ENCODE data around the gene PRPF8.

Gene PRPF8

DNA sequence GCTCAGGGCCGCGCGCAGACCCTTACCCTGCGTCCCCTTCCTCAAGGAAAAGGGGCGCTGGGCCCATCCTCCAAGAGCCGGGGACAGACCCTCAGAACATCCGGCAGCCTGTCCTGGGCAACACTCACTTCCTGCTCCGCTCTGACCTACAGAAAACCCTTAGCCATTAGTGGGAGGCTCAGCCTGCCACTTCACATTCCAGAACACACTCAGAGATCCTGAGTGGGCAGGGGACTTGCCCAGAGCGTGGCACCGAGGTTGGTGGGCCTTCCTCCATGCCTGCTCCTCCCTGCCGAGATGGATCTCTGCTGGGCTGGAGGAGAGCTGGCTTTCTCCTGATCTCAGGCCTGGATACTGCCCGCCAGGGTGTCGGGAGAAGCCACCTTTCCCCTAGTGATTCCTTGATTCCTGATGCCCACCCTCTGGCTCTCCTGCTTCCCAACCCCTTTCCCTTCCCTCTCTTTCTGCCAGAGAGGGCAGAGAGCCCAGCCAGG is 40.6 kb downstream of the PRPF8 start:
- DNase-seq: no peak

GRCh38 chr17:1643293-1643998 is 41.2 kb downstream of the PRPF8 start:
- no peak for DNase-seq

DNA sequence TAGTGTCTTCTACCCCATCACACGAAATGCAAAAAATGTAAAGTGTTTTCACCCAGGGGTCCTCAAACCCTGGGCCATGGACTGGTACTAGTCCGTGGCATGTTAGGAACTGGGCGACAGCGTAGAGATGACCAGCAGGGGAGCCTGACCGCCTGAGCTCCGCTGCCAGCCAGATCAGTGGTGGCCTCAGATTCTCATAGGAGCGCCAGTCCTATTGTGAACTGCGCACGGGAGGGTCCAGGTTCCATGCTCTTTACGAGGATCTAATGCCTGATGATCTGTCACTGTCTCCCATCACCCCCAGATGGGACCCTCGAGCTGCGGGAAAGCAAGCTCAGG is 43.6 kb downstream of the PRPF8 start:
- DNase-seq: no peak

DNA sequence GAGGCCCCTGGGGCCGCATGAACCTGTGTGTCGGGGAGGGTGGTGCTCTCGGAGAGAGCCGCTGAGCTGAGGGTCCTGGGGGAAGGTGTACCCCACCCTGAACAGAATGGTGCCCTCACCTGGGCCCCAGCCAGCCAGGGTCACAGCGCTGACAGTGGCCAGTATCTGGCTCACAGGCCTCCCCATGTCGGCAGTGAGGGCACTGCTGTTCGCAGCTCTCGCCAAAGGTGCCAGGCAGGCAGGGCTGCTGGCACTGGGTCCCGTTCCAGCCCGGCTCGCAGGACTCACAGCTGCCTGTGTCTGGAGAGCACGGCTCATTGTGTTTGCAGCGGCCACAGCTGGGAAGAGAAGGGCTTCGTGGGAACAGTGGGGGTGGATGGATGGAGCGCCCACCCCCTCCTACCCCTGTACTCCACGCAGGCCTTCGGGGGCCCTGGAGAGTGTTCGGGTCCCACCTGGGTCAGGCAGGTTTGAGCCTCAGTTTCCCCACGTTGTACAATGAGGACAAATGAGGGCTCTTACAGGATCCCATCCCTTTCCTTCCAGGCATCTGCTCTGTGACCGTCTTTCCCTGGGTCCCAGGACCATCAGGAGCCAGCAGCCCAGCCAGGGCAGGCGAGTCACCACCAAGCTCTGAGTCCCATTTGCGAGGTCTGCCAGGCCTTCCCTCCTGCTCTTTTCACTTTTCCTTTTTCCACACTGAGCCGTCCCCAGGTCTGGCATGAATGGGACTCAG is 44.2 kb downstream of the PRPF8 start:
- DNase-seq: no peak

DNA sequence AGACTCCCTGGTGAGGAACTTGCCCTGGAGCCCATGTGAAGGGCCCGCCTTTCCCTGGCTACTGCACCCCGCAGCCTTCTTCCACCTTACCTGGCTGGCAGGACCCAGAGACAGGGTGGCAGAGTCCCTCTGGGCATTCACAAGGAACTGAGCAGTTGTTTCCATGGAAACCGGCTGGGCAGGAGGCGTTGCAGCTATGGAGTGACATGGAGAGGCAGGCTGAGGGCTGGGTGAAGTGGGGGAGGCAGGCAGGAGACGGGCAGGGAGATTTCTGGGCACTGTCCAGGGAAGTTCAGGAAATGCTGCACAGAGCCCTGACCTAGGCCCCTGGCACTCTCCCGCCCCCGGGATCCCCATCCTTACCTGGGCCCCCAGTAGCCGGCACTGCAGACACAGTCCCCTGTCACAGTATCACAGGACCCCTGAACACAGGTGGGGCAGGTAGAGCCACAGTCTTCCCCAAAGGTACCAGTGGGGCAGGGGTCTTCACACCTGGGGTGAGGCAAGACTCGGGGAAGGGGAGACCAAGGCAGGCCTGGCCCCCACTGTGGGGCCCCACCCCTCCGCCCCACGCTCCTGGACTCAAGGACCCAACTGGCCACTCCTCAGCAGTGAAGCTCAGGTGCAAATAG is 45.0 kb downstream of the PRPF8 start:
- peak; percentile 16 for DNase-seq

- DNase-seq: no peak
Observed at GRCh38 chr17:1638624-1639300, 45.9 kb downstream of the PRPF8 start.

GRCh38 chr17:1638171-1638590 is 46.5 kb downstream of the PRPF8 start:
- no peak for DNase-seq

DNA sequence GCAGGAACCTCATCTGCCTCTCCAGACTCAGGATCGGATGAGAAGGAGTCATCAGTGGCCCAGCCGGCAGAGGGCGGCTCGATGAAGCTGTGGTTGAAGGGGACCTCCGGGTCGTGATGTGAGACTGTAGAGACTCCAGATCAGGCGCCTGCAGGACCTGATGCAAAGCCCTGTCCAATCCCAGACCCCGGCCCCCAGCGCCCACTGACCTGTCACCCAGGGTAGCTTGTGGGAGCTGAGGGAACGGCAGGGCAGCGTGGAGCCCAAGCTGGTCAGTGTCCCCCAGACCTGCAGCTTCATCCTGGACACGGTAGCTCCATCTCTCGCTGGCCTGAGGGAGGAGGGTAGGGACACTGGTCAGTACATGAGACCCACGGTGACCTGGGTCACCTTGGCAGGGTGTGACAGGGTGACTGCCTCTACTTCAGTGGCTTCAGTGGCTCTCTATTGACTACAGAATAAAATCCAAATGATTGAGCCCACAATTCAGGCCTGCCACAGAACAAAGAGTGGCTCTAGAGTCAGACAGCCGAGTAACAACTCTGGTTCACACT is 47.9 kb downstream of the PRPF8 start:
- DNase-seq: no peak

DNA sequence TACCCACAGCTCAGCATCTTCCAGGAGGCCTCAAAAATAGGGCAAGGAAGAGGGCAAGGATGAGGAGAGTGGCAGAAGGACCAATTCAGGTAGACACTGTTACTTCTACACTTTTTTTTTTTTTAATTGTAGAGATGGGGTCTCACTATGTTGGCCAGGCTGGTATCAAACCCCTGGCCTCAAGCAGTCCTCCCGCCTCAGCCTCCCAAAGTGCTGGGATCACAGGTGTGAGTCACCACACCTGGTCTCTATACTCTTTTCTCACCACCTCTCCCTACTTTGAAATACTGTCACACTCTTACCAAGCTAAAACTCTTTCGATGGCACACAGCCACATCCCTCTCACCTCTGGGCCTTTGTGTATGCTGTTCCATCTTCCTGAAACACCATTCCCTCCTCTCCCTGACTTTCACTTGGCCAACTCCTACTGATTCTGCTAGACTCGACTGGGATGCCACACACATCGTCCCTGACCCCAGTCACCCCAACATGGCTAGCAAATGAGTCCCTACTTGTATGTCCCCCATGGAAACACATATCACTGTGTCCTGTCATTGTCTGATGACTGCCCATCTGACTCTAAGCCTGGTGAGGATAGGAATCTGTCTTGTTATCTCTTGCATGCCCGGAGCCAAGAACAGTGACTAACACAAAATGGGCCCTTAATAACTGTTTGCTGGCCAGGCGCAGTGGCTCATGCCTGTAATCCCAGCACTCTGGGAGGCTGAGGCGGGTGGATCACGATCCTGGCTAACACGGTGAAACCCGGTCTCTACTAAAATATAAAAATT is 48.8 kb downstream of the PRPF8 start:
- no peak for DNase-seq

- no peak for DNase-seq
Observed at GRCh38 chr17:1634841-1635650, 49.6 kb downstream of the PRPF8 start.

- no peak for DNase-seq
Observed at GRCh38 chr17:1630662-1631061, 54.0 kb downstream of the PRPF8 start.

DNA sequence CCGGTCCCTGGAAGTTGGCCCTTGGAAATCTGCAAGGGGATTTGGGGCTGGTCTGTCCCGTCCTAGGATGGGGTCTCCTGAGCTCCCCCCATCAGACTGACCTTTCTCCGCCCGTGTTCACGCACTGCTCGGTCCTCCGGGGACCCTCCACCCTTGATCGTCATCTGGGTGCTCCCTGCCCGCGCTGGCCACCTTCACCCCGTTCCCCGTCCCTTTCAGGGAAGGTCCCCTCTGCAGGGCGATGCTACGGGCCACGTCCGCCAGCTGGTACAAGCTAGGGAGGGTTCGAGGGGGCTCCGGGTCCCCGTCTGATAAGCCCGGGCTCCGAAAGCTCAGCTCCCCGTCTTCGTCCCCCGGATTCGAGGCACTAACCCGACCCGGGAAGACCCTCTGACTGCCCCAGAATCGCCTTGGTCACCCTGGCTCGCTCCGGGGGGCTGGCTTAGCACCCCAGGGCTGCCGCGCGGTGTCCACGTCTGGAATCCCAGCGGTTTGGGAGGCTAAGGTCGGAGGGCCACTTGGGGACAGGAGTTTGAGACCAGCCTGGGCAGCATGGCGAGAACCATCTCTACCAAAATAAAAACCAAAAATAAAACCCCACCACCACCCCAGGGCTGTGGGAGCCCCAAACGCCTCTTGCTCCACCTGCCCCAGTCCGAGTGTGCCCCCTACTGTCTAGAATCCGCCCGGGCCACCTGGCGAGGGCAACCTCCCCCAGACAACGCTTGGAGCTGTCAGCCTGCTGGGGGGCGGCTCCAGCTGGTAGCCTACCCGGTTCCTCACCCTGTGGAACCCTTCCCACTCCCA is 55.0 kb downstream of the PRPF8 start:
- DNase-seq: no peak

GRCh38 chr17:1628856-1629503 is 55.7 kb downstream of the PRPF8 start:
- peak; percentile 60 for DNase-seq

DNA sequence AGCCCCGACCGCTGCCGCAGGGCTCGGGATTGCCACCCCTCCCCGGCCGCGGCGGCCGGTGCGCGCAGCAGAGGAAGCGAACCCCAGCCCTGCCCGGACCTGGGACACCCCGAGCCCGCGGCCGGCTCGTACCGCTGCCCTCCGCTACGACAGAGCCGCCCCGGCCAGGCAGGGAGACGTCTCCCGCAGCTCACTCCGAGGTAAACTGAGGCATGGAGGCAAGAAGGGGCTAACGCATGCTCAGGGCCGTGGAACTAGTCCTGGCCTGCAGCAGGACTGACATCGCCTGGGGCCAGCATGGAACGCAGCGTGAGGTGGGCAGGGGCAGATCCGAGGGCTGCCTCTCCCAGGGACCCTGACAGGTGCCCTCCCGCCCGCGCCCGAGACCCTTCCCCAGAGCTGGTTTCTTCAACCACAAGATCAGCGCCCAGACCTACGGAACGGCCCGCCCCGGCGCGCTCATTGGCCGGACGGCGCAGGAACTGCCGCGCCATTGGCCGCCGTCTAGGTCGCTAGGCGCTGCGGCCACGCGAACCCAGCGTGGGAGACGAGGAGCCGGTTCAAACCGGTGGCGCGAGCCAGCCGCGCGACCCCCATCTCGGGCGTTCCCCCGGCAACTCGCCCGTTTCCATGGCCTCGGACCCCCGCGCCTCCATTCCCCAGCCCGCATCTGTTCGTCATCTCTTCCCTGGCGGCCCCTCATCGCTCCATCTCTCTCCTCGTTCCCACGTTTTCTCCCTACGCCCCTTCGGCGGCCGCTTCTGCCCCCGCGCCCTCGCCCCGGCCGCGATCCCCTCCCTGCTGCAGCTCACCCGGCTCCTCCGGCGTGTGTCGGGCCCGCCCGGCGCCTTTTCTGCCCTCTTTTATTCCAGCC is 56.4 kb downstream of the PRPF8 start, which contains the start of gene SLC43A2:
SLC43A2 (minus strand) TSS at position 853 of the 874 bp plus-strand sequence. CDS start 960 bp downstream, outside the sequence.
- peak; percentile 22 for DNase-seq

DNA sequence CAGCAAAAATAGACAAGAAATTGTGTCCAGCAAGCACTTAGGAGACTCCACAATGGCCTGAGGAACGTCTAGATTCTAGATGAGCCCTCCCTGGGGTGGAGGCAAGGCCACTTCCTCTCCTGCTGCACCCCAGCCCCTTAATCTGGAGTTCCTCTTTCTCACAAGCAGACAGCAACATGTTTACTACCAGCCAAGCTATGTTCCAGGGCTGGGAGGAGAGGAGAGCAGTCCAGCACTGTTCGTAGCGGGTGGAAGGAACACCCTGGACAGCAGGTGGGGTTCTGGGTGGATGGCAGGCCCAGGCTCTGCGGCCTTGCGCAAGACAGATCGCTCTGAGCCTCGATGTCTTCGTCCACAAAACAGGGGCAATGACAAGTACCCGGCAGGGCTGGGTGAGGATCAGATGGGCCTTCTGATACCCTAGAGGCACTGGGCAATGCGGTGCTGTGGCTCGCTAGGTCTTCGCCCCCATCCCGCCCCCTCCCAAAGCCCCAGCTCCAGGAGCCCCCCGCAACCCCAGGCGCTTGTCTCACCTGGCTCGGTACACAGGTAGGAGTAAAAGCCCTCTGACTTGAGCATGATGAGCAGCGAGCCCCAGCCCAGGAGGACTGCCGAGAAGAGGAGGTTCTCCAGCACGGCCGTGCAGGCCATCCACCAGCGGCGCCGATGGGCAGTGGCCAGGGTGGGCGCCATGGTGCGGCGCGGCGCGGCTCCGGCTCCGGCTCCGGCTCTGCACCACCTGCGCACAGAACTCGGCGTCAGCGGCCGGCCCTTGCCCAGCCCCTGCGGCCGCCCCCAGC is 57.3 kb downstream of the PRPF8 start:
- DNase-seq: no peak

GRCh38 chr17:1626333-1626732 is 58.3 kb downstream of the PRPF8 start:
- DNase-seq: no peak

DNA sequence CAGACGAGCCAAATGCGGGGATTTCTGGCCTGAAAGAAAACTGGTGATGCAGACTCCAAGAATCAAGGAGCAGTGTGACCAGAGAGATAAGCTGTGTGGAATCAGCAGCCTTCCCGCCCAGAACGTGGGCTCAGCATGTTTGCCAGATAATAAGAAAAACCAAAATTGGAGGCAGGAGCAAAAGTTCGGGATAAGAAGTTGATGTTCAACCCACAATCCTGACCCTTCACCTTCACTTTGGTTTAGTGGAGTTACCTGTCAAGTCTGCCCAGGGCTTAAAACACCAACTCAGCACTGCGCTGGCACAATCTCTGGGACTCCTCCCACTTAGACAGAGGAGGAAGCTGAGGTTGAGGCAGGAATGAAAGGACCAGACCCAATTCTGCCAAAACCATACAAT is 59.1 kb downstream of the PRPF8 start:
- DNase-seq: no peak

DNA sequence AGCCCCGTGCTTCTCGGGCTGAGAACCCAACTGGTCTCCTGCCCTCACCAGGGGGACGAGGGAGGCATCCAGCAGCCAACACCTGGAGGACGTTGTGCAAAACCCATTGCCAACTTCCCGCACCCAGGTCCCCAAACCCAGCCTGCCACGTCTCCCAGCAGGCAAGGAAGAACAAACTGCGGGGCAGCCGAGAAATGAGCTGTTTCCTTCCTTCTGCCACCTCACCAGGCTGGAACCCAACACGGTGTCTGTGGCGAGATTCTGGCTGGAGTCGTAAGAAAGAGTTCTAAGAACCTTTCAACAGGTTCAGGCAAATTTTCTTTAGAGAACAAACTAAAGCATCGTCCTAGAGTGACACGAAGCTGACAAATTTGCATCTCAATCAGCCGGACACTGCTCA is 59.6 kb downstream of the PRPF8 start:
- no peak for DNase-seq
